PC-9 (cell line): ENCODE measurements around the gene NMNAT2. TPM values are rescaled to one million over a fixed set of nuclear protein-coding genes. Genes with fewer than 3 reads are reported as not detected.

Source experiments
- BruUV-seq: library from RNA; stranded (reverse); fragments of 400-500 nt; replicated peaks from 2 replicates; lab custom pipeline; 2021; lab: Mats Ljungman, UMichigan
- CTCF ChIA-PET: fragments of 300-600 bp; sonication (Branson Sonifier 250); formaldehyde crosslinking; loops from one replicate; lab custom pipeline; 2022; ENCODE audit warnings: antibody characterized with exemption; lab: Charles Lee
- POLR2A ChIA-PET: fragments of 300-600 bp; sonication (Branson Sonifier 250); formaldehyde crosslinking; loops from one replicate; lab custom pipeline; 2022; ENCODE audit warnings: antibody characterized with exemption; ENCODE audit not compliant: unreplicated experiment; lab: Charles Lee
- DNase-seq, 2 experiments: peaks; one replicate each; pipeline versions ENCODE4 v3.0.0 to v3.0.0-alpha.2; 2015 to 2022; ENCODE audit warnings: mixed read lengths in 1 of 2
- H2AFZ ChIP-seq: fragments of 200-600 bp; sonication (generic); 2 replicates; pipeline ENCODE4 v1.8.1; 2017; ENCODE audit warnings: antibody characterized with exemption
- H3F3A ChIP-seq: fragments of 200-600 bp; sonication (generic); 2 replicates; pipeline ENCODE4 v1.8.1; 2017; ENCODE audit warnings: antibody characterized with exemption, mild to moderate bottlenecking, low read depth; ENCODE audit not compliant: insufficient read depth
- H3K27ac ChIP-seq: fragments of 200-600 bp; sonication (generic); 2 replicates; pipeline ENCODE4 v1.6.1; 2016; ENCODE audit warnings: mixed run types
- H3K27me3 ChIP-seq: fragments of 200-600 bp; sonication (generic); 2 replicates; pipeline ENCODE4 v1.6.1; 2016; ENCODE audit warnings: low read depth, mixed run types; ENCODE audit not compliant: insufficient read depth
- H3K36me3 ChIP-seq: fragments of 200-600 bp; sonication (generic); 2 replicates; pipeline ENCODE4 v1.6.1; 2016; ENCODE audit warnings: low read depth, mixed run types
- H3K4me1 ChIP-seq: fragments of 200-600 bp; sonication (generic); replicated peaks from 2 replicates; pipeline ENCODE4 v1.6.1; 2016; ENCODE audit warnings: mixed run types; ENCODE audit not compliant: insufficient read depth
- H3K4me2 ChIP-seq: fragments of 200-600 bp; sonication (generic); 2 replicates; pipeline ENCODE4 v1.6.1; 2017; ENCODE audit warnings: mixed run types
- H3K4me3 ChIP-seq: fragments of 200-600 bp; sonication (generic); 2 replicates; pipeline ENCODE4 v1.6.1; 2016; ENCODE audit warnings: mixed run types
- H3K79me2 ChIP-seq: fragments of 200-600 bp; sonication (generic); 2 replicates; pipeline ENCODE4 v1.6.1; 2017; ENCODE audit warnings: low read depth, mixed run types
- H3K9me2 ChIP-seq: fragments of 200-600 bp; sonication (generic); 2 replicates; pipeline ENCODE4 v1.8.1; 2017; ENCODE audit warnings: mild to moderate bottlenecking; ENCODE audit not compliant: insufficient read depth
- H3K9me3 ChIP-seq: fragments of 200-600 bp; sonication (generic); 2 replicates; pipeline ENCODE4 v1.8.1; 2016; ENCODE audit warnings: low read depth; ENCODE audit not compliant: insufficient read depth
- H4K20me1 ChIP-seq: fragments of 200-600 bp; sonication (generic); 2 replicates; pipeline ENCODE4 v1.8.1; 2017; ENCODE audit not compliant: insufficient read depth
- EZH2 ChIP-seq: fragments of 200-600 bp; sonication (generic); IDR thresholded peaks from 2 replicates; pipeline ENCODE4 v1.8.0; 2017; ENCODE audit warnings: antibody characterized with exemption, low read depth
- intact Hi-C: fragments of 100-400 bp; cut with micrococcal nuclease; formaldehyde crosslinking; loops from one replicate; pipeline ENCODE4 v1.10.0; 2022; ENCODE audit not compliant: unreplicated experiment
- total RNA-seq: library from RNA; stranded (reverse); gene quantifications from 2 replicates; pipeline ENCODE4 v1.2.3, GENCODE V29; 2021
- TF ChIP-seq, protein P1 (sequence below): fragments of 200-600 bp; sonication (generic); conservative IDR thresholded peaks from 2 replicates; pipeline ENCODE4 v1.6.1; 2017; ENCODE audit warnings: mixed run types, antibody characterized with exemption, mild to moderate bottlenecking, moderate library complexity

Gene NMNAT2
- total RNA-seq, 1 experiment from 2014 or later: 29.2 TPM

DNA sequence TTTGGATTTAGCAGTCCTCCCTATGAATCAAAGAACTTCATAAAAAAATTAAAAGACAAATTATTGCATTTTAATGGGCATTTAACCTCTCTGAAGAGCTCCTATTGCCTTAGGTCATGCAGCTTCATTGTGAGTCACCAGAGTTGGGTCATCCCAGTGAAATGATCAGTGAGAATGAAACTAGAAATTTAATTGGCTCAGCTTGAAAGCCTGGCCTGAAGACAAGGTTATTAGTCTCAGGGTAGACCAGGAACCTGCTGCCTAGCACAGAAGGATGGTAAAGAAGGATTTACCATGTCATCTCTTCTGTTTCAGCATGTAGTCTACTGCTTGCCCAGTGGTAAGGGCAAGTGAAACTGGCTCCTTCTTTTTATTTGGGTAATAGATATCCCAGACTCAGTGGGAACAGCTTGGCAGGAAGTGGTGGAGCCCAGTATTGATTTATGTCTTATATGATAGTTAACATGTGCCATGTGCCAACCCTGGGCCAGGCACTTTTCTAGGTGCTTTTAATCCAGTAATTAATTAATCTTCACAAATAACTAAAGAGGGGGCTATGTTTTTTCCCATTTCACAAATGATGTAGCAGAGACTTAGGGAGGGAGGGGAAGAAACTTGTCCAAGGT, 208.5 kb downstream of the NMNAT2 start:
- BruUV-seq: no TSS peak
- H3K4me1 ChIP-seq: peaks cover 20% of the 10 kb centered on the region
- peak overlapping the region; percentile 43 for H3K4me2 ChIP-seq
- no peak overlapping the region for H3K4me3 ChIP-seq
- CTCF ChIA-PET: interaction anchor here (1.3 kb wide), 1 partner anchor 247 kb away, joined by 4 read pairs; no protein-coding TSS in a partner anchor
- peaks cover 12% of the 10 kb centered on the region; the same call in 1 of the 2 replicates for H3K79me2 ChIP-seq
- no peaks in the 10 kb centered on the region for H4K20me1 ChIP-seq
- intact Hi-C loops: no loop called here
- DNase-seq: peak; percentile 16 to 87
- POLR2A ChIA-PET: interaction anchor here (0.5 kb wide), 1 partner anchor 308 kb away, joined by 3 read pairs; no protein-coding TSS in a partner anchor
- no peaks in the 10 kb centered on the region for H3K9me2 ChIP-seq
- TF ChIP-seq, protein P1, sequence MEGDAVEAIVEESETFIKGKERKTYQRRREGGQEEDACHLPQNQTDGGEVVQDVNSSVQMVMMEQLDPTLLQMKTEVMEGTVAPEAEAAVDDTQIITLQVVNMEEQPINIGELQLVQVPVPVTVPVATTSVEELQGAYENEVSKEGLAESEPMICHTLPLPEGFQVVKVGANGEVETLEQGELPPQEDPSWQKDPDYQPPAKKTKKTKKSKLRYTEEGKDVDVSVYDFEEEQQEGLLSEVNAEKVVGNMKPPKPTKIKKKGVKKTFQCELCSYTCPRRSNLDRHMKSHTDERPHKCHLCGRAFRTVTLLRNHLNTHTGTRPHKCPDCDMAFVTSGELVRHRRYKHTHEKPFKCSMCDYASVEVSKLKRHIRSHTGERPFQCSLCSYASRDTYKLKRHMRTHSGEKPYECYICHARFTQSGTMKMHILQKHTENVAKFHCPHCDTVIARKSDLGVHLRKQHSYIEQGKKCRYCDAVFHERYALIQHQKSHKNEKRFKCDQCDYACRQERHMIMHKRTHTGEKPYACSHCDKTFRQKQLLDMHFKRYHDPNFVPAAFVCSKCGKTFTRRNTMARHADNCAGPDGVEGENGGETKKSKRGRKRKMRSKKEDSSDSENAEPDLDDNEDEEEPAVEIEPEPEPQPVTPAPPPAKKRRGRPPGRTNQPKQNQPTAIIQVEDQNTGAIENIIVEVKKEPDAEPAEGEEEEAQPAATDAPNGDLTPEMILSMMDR: no peak
- TF ChIP-seq EZH2: no peak
- H3K27me3 ChIP-seq: no peaks in the 10 kb centered on the region
- no peaks in the 10 kb centered on the region for H3K9me3 ChIP-seq
- H3K36me3 ChIP-seq: peaks cover 7% of the 10 kb centered on the region; the same call in 1 of the 2 replicates
- H3F3A ChIP-seq: peaks cover 11% of the 10 kb centered on the region; the same call in 1 of the 2 replicates
- H3K27ac ChIP-seq: peak overlapping the region; percentile 27
- no peak overlapping the region for H2AFZ ChIP-seq

DNA sequence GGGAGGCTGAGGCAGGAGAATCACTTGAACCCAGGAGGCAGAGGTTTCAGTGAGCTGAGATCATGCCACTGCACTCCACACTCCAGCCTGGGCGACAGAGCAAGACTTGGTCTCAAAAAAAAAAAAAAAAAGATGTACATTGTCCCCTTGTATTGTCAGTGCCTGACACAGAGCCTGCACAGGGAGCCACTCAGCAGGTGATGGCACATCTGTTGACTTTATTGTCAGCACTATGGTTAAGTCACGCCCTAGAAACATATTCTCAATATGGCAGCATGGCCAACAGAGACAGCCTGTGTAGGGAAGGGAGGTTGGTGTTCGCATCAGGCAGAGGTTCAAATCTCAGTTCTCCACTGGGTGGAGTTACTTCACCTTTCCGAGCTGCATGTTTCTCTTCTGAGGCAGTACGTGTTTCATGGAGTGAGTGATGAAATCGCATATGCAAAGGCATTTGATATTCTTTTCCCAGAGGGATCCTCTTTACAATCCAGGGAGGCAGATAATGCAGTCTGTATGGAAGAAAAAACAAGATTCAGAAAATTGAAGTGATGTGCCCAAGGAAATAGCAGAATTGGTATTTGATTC, 211.6 kb downstream of the NMNAT2 start:
- POLR2A ChIA-PET: no interaction called here
- Histone ChIP-seq H2AFZ (no peak overlapping the region), H3K4me3 (no peak overlapping the region), H3F3A (peaks cover 7% of the 10 kb centered on the region; the same call in 1 of the 2 replicates), H3K36me3 (peaks cover 10% of the 10 kb centered on the region; the same call in 1 of the 2 replicates), H3K4me2 (no peak overlapping the region), H3K27ac (no peak overlapping the region), H3K4me1 (peaks cover 13% of the 10 kb centered on the region), H3K79me2 (peaks cover 28% of the 10 kb centered on the region), H3K9me3 (no peaks in the 10 kb centered on the region), H3K27me3 (no peaks in the 10 kb centered on the region), H3K9me2 (no peaks in the 10 kb centered on the region), H4K20me1 (no peaks in the 10 kb centered on the region)
- CTCF ChIA-PET: no interaction called here
- no peak for DNase-seq
- intact Hi-C loops: no loop called here
- TF ChIP-seq EZH2: no peak
- TF ChIP-seq, protein P1: no peak
- BruUV-seq: no TSS peak

DNA sequence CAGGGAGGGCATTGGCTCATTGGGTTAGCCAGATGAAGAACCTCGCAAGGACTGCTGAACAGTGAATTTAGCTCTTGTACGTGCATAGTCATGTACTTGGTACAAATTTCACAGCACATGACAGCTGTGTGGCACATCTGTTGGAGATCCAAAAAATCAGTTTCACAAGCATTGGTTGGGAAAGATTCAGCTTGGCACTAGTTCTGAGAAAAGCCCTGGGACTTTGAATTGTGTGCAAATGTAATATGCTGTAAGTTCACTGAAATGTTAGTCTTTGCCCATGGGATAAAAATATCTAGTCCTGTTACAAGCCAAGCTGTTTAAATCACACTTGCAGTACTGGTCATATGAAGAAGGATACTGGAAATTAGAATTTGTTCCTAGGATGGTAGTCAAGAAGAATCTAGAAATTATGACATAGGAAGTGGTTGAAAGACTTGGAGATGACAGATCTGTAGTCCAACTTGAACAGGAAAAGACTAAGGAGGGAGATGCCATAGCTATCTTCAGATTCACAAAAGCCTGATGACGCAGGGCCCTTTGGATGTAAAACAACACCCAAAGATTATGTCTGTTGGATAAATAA, 212.9 kb downstream of the NMNAT2 start:
- Histone ChIP-seq H3K27me3 (no peaks in the 10 kb centered on the region), H3F3A (peaks cover 7% of the 10 kb centered on the region; the same call in 1 of the 2 replicates), H3K27ac (no peak overlapping the region), H4K20me1 (no peaks in the 10 kb centered on the region), H3K9me3 (no peaks in the 10 kb centered on the region), H3K36me3 (peaks cover 6% of the 10 kb centered on the region; the same call in 1 of the 2 replicates), H2AFZ (no peak overlapping the region), H3K4me2 (no peak overlapping the region), H3K4me3 (no peak overlapping the region), H3K9me2 (no peaks in the 10 kb centered on the region), H3K79me2 (peaks cover 25% of the 10 kb centered on the region), H3K4me1 (peaks cover 13% of the 10 kb centered on the region)
- no TSS peak for BruUV-seq
- POLR2A ChIA-PET: interaction anchor here (0.6 kb wide), 1 partner anchor 286 kb away, joined by 3 read pairs; no protein-coding TSS in a partner anchor
- DNase-seq: no peak
- CTCF ChIA-PET: no interaction called here
- intact Hi-C loops: no loop called here
- TF ChIP-seq EZH2: no peak
- TF ChIP-seq, protein P1: no peak
